GM18858 (cell line): ENCODE data around the gene NINJ2.
A peak's percentile ranks its signal among the peaks of the same experiment; 100 is the strongest.

Source experiments
- ATAC-seq: cut with Tn5 transposase; IDR thresholded peaks from one replicate; pipeline ENCODE4 v1.9.1; 2021; ENCODE audit not compliant: unreplicated experiment

NINJ2 gene

DNA sequence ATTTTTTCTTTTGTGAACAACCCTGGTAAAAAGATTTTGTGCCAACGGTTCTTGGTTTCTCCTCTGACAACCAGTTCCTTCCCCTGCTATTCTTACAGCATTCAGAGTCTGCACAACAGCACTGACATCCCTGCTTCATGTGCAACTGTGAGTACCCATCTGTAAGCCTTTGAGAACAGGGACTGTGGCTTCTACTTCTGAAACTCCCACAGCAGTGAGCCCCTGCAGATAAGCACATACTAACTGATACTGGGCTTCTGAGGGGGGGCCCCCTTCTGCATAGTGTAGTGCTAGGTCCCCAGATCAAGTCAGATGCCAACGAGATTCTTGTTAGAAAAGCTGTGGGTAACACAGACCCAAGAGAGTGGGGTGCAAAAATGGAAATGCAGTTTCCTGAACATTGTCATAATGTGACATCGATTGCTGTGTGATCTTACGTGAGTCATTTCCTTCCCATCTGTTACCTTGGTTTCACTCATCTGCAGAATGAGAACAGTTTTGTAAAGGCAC is 11.1 kb upstream of the NINJ2 start:
- peak; percentile 72 for ATAC-seq

DNA sequence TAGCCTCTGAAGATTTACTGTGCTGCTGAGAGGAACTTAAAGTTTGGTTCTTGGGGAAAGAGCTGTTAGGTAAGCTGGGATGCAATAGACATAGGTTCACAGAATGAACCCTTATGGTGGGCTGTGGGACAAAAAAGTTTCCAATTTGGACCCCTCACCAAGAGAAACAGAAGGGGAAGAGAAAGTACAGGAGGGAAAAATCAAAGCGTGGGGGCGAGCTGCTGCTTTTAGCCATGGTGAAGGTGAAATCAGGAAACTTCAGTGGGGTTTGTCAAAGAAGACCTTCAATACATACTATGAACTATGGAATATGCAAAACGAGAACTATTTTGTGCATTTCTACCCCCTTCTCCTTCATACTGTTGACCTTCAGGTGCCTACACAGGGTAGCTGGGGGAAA is 10.6 kb upstream of the NINJ2 start:
- ATAC-seq = peak; percentile 13

DNA sequence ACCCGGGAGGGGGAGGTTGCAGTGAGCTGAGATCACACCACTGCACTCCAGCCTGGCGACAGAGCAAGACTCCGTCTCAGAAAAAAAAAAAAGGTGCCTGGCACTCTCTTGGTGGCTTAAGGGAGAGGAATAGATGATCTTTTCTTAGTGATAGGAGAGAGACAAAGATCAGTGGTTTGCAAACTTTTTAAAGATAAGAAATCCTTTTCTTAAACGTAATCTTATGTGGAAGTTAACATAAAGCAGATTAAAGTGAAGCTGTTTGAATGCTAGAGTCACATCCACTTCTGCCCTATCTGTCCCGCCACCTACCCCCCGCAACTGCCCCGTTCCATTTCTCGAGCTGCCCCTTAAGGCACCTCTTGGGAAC is 6.3 kb upstream of the NINJ2 start:
- ATAC-seq = no peak

DNA sequence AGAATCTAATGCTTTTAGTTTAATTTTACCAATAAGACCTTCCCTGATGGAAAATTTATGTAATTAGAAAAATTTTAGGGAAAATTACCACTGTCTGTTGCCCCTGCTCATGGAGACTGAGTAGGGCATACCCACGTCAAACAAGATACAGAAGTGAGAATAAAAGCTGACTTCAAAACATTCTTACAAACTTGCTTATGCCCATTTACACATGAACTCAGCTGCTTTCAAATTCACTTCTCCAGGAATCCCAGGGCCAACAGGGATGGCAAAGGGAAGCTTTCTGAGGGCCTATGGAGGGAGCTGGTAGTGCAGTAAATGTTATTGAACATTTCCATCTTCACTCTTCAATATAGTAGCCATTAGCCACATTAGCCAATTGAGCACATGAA is 4.8 kb upstream of the NINJ2 start:
- ATAC-seq = no peak

DNA sequence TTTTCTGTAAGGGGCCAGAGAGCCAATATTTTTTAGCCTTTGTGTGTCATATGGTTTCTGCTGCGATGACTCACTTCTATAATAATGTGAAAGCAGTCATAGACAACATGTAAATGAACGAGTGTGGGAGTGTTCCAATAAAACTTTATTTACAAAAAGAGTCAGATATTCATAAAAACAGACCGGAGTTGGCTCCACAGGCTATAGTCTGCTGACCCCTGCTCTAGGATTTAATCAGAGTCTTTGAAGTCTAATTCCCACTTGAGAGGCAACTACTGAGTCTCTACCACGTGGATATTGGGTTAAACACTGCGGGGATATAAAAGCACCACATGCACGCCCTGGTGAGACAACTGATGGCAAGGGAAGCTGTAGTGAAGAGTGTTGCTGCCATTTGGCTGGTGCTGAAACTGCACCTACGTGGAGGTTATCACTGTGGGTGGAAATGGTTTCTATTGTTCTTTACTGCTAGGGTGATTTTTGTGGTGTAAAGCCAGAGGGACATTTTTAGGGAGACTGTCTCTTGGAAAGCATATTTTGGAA is 3.6 kb upstream of the NINJ2 start:
- ATAC-seq = no peak

DNA sequence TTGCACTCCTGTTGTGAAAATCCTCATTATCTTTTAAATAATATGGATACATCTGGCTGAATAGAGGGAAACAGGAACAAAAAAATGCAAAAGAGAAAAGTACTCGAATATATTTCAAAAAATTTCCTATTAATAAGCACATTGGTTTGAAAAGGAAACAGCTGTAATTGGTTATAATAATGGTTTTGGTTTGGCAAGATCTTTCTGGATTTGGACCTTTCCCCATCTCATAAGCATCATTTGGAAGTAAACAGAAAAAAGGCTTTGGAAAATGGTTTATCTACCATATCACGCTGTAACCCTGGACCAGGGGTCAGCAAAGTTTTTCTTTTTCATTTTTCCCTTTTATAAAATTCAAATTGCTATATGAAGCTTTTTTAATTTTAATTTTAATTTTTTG is 2.8 kb upstream of the NINJ2 start:
- no peak for ATAC-seq

DNA sequence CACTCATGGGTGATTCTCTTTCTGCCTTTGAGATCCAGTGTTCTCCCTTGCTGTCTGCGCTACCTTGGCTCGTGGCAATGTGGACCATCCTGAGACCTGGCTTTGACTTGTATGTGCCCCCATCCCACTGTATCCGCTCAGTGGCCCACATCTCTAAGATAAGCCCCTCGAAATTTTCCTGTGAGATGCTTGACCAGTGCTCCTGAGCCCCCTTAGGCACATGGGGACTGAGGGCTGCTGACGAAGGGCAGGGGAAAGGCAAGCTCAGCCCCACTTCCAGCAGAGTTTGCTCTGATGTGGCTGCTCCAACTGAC is 1.5 kb upstream of the NINJ2 start:
- no peak for ATAC-seq

DNA sequence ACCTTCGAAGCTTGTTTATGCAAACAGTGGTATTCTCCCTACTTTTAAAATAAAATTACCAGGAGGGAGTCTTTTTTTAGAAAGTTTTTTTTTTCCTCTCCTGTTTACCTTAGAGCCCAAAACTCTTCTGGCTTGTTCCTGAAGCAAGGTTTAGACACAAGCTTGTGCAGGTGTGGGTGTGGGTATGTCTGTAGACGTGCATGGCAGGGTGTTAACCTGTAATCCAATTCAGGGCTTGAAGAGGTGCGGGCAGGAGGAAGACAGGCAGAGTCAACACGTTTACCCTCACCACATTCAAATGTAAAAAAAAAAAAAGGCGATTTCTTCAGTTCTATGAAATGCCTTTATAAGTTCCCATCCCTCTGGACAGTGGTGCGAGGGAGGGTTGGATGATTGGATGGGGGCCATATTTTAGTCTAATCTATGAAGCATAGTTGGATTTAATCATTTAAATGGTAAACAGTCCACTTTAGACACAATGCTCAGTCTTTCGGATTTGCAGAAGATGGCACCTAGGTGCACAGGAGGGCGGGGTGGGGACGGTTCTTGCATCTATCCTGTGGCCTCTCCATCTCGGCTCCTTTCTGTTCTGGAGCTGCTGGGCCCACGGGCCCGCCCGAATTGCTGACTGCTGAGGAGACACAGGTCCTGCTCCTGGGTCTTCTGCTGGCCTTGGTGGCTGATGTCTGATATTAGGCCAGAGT is 982 bp upstream of the NINJ2 start:
- no peak for ATAC-seq

DNA sequence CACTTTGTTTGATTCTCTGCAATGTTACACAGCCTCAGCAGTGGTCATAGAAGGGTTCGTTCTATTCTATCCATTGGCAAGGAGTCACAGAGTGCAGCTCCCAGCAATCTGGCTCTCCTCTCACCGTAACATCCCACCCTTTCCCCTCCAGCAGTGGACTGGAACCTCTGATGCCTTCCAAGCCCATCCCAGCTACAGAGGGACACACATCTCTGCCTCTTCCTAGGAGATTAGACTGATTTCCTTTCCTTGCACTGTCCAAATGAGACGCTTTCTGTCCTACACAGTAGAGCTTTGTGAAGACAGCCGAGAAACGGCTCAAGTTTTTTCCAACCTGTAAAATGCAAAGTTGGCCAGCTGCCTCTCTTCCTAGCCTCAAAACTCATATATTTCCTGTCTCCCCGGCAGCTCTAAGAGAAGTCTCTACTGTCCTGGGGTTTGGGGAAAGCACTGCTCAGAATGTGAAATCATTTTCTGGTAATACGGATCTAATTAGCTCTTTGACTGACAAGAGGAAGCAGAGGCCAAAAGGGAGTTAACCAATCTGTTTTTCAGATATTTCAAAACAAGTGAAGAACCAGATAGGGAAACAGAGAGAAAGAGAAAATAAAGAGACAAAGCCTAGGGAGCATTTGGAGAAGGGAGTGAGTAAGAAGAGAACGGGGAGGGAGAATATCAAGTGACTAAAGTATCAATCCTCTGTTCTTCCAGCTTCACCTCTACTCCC is 516 bp downstream of the NINJ2 start:
- no peak for ATAC-seq

DNA sequence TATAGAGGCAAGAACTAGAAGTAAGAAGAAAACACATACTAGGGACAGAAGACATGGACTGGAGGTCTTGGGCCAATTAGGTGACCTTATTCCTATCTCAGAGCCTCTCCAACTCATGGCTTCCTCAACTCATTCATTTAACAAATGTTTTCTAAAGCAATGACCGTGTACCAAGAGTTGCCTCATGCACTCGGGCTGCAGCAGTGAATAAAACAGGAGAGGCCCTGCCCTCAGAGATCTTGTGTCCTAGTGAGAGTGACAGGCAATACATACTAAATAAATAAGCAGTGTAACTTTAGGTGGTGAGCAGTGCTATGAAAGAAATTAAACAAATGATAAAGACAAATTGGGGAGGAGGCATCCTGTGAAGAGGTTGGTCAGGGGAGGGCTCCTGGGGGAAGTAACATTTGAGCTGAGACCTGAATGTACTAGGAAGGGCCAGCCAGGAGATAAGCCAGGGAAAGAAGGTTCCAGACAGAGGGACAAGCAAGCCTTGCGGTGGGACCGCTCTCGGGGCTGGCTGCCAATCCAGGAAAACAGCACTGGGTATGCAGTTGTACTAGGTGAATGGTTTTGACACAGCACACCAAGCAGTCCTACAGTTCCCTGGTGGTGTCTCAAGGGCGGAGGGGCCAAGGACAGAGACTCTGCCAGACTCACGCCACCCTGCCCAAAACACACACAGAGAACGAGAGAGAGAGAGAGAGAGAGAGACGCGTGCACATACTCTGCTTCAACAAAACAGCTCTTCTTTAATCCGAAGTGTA is 1.3 kb downstream of the NINJ2 start:
- no peak for ATAC-seq

DNA sequence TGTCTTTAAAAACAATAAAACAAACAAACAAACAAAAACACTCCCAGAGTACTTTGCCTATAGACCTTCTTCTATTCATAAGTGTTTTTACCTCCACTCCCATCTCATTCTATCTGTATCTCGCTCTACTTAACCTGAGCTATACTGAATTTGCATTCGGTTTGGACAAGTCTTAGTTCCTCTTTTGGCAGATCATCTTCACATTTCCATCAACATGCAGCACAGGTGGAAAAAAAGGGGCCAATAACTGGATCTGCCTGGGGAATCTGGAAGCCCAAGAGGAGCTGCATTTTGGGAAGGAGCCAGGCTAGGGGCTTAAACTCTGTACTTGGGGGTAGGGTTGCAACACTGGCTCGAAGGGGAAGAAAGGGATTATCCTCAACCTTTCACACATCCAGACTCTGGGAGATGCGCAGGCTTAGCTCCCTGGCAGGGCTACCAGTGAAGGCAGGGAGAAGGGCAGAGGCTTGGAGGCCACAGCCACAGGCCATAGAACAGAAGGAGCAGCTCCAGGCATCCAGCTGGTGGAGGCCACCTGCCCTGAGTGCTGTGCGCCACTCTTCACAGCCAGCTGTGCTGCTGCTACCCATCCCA is 4.1 kb downstream of the NINJ2 start:
- ATAC-seq = peak; percentile 71

DNA sequence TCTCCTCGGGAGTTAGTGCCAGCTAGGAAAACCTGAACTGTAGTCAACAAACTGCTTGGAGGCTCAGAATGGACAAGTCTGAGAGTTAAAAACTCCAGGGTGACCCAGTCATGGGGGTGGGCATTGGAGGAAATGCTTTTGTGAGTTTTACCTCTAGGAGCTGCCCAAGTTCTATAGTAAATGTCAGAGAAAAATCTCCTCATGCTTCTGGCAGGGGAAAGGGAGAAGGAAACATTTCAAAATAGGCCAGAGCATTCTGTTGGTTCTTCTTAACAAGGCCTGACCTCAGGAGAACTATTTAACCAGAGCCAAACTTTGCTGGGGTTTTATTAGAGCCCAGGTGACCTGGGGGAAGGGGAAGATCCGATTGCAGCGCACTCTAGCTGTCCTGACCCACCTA is 12.3 kb downstream of the NINJ2 start:
- no peak for ATAC-seq

DNA sequence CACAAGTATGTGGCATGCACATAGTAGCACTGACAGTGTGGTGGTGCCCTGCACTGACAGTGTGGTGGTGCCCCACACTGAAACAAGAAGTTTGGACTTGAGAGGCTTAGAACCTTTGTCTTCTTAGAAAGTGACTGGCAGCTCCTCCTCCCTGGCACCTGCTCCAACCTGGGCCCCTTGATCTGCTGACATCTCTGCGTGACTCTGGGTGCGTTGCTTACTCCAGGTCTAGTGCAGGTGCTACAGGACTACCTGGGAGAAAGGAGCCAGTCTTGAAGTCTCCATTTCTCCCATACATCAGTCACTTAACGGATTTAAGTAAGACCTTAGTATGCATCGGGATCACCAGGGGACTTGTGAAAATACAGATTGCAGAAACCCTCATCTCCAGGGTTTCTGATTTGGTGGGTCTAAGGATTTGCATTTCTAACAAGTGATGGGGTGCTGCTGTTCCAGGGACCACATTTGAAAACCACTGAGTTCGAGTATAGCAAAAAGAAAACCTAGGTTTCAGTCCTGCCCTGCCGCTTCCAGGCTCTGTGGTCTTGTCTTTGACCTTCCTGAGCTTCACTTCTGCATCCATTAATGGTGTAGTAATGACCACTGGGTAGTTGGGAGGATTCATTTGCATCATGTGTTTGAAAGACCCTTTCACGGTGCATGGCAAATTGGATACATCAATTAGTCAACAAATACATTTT is 15.7 kb downstream of the NINJ2 start:
- no peak for ATAC-seq

DNA sequence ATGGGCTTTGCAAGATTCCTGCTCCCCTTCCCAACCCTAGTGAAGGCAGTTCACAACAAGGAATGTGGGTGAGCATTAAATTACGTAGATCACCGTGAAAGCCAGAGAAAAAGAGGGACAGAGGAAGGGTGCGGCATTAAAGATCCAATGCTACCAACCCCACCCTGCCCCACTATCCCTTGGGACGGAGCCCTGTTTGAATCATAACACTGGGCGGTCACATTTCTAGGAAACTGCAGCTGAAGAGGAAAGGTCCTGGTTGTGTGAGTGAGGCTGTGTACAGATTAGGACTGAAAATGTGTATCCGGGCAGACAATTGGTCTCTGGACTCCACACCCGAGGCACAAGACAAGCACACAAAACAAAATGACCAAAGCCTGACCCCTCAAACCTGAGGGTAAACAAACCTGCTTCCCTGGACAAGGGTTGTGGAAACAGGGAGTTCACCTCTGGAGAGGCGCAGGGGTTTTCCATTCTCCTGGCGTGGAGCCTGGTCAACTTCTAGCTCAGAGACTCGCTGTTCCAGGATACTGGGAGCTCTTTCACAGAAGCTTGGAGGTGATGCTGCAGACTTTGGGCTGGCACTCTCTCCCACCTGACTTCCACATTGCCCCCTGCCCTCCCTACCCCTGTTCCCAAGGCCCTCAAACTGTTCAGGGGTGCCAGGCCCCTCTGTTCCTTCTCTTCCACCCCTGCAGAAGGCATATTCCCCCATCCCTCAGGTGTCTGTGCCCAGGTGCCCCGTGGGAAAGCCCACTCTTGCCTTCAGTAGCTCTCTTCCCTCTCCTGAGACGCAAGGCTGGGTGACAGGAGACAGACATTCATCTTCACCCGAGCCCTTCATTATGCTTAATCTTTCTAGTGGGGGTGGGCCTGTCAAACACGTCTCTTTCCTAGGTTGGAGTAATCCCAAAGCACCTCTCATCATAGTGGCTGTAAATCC is 16.5 kb downstream of the NINJ2 start:
- no peak for ATAC-seq

DNA sequence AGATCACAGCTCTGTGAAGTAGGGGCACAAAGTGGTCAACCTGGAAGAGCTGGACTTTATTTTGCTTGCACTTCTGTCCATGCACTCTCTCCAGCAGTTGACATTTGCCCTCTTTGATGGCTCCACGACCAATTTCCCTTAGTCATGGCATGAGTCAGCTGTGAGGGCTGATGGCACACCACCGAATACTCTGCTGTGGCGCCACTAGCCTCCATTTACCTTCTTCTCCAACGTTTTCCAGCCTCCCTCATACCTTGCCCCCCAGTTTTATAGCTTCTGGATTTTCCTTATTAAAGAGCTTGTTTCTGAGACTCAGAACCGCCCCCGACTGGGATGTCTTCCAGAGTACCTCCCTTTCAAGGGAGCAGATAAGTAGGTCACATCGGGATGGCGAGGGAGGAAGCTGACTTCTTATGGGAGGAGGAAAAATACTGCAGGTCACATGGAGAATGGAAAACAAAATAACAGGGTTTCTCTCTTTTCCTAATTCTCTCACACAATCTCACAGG is 17.6 kb downstream of the NINJ2 start:
- no peak for ATAC-seq

DNA sequence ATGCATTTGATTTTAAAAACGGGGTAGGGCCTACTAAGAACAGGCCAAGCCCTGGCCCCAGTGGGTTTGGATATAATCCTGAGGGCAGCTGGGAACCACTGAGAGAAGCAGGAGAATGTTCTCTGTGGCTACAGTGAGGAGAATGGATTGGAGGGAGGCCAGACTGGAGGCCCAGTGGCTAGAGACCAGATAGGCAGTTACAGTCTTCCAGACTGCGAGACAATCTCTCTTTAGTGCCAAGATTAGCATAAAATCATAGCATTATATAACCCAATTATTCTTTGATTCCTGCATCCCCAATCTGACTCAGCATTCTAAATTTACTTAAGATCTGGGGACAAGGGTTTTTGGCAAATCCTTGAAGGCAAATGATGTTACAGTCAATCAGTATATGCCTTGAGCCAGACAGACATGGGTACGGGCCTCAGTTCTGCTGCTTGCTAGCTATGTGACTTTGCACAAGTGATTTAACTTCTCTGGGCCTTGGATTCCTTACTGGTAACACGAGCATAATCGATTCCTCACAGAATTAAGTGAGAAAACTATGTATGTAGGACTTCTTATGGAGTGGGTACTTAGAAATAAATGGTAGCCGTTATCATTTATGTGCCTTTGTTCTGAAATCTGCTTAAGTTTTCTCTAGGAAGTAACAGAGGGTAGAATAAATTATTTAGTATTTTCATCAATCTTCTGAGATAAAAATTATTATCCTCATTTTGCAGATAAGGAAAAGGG is 18.3 kb downstream of the NINJ2 start:
- no peak for ATAC-seq

DNA sequence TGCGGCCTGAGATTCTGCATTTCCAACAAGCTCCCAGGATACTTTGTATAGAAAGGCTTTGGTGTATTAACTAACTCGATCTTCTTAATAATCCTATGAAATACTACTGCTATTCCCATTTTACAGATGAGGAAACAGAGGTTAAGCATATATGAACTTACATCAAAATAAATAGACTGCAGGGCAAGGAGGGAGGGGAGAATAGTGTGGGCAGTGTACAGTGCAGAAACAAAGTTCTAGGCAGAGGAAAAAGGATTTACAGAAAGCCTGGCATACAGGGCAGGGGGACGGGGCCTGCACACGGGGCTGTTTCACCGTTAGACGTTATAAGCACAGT is 19.0 kb downstream of the NINJ2 start:
- no peak for ATAC-seq

DNA sequence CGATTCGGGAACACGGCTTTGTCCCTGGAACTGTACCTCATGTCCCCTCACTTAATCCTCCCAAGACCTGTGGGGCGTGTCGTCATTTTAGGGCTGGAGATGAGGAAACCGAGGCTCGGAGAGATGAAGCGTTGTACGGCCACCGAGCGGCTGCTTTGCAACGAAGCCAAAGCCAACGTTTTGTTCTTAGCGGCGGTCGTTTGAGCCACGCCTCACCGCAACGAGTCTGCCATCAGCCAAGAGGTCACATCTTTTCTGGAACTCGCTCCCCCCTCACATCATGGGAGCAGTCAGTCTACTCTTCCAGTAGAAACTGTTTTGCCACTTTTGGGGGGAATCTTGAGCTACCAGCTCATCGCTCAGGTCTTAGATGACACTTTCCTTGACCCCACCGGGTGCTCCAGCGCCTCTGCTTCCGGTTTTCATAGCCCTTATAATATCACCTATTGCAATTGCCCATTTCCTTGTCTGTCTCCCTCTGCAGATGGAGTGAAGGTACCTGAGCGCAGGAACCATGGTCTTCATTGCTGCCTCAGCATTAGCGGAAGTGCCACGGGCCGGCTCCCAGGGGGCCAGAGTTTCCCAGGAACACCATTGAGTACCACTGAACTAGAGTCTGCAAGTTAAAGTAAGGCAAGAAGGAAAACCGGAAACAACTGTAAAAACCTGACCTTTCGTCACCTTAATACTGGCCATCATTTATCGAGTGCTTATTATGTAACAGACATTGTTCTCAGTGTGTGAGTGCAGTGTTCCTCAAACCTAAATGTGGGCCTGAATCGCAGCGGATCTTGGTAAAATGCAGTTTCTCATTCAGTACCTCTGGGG is 19.6 kb downstream of the NINJ2 start:
- ATAC-seq = no peak
